ENCODE data around the gene UGT1A9. TPM values are rescaled to one million over a fixed set of nuclear protein-coding genes. Genes with fewer than 3 reads are reported as not detected.
"Not testable (repeated sequence)": the region's sequence is repeated elsewhere in the genome, so short reads cannot be mapped to it uniquely, and the experiment has no call there.

The UGT1A9 gene
- total RNA-seq, 1 donor, result not detected

DNA sequence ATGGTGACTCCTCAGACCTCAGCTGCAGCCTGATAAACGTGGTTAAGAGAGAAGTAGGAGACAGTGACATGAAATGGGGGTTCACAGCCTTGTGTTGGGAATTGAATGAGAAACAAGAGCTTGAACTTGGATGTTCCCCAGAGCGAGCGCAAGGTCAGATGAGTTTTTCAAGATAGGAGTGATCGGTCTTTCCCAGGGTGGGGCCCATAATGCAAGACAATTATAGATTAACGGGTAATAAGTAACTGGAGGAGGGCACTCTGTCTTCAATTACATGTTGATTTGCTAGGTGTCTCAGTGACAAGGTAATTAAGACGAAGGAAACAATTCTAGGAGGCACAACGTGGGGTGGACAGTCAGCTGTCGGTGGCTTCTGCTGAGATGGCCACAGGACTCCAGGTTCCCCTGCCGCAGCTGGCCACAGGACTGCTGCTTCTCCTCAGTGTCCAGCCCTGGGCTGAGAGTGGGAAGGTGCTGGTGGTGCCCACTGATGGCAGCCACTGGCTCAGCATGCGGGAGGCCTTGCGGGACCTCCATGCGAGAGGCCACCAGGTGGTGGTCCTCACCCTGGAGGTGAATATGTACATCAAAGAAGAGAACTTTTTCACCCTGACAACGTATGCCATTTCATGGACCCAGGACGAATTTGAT lies 41.0 kb downstream of the UGT1A9 start, which contains the start of gene UGT1A5:
Gene UGT1A5, plus strand, starts transcription at position 297 of the 651 bp plus-strand sequence. Its CDS starts 85 bp downstream, at position 382.
- Histone ChIP-seq H3K4me1 (ENCODE audit: insufficient read depth, low read length) (no peaks in the 10 kb centered on the region), H3K27me3 (ENCODE audit: insufficient read depth, low read length) (peaks cover 7% of the 10 kb centered on the region), H3K4me3 (ENCODE audit: low read length) (no peak within 1 kb of the TSS), H3K9me3 (ENCODE audit: low read depth, low read length) (no peaks in the 10 kb centered on the region)

DNA sequence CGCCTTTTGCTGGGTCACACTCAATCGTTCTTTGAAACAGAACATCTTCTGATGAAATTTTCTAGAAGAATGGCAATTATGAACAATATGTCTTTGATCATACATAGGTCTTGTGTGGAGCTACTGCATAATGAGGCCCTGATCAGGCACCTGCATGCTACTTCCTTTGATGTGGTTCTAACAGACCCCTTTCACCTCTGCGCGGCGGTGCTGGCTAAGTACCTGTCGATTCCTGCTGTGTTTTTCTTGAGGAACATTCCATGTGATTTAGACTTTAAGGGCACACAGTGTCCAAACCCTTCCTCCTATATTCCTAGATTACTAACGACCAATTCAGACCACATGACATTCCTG lies 41.5 kb downstream of the UGT1A9 start:
- H3K27me3 ChIP-seq (ENCODE audit: insufficient read depth, low read length), result peaks cover 7% of the 10 kb centered on the region
- no peak overlapping the region for H3K4me3 ChIP-seq (ENCODE audit: low read length)
- H3K4me1 ChIP-seq (ENCODE audit: insufficient read depth, low read length), result no peaks in the 10 kb centered on the region
- no peaks in the 10 kb centered on the region for H3K9me3 ChIP-seq (ENCODE audit: low read depth, low read length)

DNA sequence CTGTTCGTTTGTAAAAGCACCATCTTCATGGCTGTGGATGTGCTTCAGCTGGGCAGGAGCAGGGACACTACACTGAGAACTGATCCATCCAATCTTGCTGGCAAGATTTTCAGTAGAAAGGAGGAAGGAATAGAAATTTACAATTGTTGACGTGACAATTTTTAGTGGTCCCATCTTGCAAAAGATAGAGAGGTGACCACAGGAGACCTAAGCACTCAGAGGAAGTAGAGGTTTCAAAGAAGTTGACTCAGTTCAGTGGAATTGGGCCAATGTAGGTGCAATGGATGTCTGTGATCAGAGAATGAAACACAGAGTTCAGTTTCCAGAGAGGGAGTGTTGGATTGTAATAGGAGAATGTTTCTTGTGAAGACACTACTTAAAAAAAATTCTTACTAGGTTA lies 42.4 kb downstream of the UGT1A9 start:
- H3K27me3 ChIP-seq (ENCODE audit: insufficient read depth, low read length), result peaks cover 3% of the 10 kb centered on the region
- no peak overlapping the region for H3K4me3 ChIP-seq (ENCODE audit: low read length)
- no peaks in the 10 kb centered on the region for H3K9me3 ChIP-seq (ENCODE audit: low read depth, low read length)
- no peaks in the 10 kb centered on the region for H3K4me1 ChIP-seq (ENCODE audit: insufficient read depth, low read length)

DNA sequence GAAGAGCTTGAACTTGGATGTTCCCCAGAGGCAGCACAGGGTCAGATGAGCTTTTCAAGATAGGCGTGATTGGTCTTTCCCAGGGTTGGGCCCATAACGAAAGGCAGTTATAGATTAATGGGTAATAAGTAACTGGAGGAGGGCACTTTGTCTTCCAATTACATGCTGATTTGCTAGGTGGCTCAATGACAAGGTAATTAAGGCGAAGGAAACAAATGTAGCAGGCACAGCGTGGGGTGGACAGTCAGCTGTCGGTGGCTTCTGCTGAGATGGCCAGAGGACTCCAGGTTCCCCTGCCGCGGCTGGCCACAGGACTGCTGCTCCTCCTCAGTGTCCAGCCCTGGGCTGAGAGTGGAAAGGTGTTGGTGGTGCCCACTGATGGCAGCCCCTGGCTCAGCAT lies 46.9 kb downstream of the UGT1A9 start, which contains the start of gene UGT1A4:
Gene UGT1A4, plus strand, starts transcription at position 185 of the 400 bp plus-strand sequence. Its CDS starts 85 bp downstream, at position 270.
- Histone ChIP-seq H3K27me3 (ENCODE audit: insufficient read depth, low read length) (peaks cover 3% of the 10 kb centered on the region), H3K4me3 (ENCODE audit: low read length) (no peak within 1 kb of the TSS)

DNA sequence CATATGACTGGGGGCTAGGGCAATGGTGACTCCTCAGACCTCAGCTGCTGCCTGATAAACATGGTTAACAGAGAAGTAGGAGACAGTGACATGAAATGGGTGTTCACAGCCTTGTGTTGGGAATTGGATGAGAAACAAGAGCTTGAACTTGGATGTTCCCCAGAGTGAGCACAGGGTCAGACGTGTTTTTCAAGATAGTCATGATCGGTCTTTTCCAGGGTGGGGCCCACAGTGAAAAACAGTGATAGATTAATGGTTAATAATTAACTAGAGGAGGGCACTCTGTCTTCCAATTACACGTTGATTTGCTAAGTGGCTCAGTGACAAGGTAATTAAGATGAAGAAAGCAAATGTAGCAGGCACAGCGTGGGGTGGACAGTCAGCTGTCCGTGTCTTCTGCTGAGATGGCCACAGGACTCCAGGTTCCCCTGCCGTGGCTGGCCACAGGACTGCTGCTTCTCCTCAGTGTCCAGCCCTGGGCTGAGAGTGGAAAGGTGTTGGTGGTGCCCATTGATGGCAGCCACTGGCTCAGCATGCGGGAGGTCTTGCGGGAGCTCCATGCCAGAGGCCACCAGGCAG lies 57.1 kb downstream of the UGT1A9 start, which contains the start of gene UGT1A3:
Gene UGT1A3, plus strand, starts transcription at position 320 of the 579 bp plus-strand sequence. Its CDS starts 85 bp downstream, at position 405.
- H3K27me3 ChIP-seq (ENCODE audit: insufficient read depth, low read length), result no peaks in the 10 kb centered on the region
- H3K4me3 ChIP-seq (ENCODE audit: low read length), result no peak within 1 kb of the TSS
- no peaks in the 10 kb centered on the region for H3K4me1 ChIP-seq (ENCODE audit: insufficient read depth, low read length)
- no peaks in the 10 kb centered on the region for H3K9me3 ChIP-seq (ENCODE audit: low read depth, low read length)

More for the DNA sequence above, 46.9 kb downstream of the UGT1A9 start, which contains the start of gene UGT1A4:
- H3K4me1 ChIP-seq (ENCODE audit: insufficient read depth, low read length), result no peaks in the 10 kb centered on the region
- H3K9me3 ChIP-seq (ENCODE audit: low read depth, low read length), result no peaks in the 10 kb centered on the region

DNA sequence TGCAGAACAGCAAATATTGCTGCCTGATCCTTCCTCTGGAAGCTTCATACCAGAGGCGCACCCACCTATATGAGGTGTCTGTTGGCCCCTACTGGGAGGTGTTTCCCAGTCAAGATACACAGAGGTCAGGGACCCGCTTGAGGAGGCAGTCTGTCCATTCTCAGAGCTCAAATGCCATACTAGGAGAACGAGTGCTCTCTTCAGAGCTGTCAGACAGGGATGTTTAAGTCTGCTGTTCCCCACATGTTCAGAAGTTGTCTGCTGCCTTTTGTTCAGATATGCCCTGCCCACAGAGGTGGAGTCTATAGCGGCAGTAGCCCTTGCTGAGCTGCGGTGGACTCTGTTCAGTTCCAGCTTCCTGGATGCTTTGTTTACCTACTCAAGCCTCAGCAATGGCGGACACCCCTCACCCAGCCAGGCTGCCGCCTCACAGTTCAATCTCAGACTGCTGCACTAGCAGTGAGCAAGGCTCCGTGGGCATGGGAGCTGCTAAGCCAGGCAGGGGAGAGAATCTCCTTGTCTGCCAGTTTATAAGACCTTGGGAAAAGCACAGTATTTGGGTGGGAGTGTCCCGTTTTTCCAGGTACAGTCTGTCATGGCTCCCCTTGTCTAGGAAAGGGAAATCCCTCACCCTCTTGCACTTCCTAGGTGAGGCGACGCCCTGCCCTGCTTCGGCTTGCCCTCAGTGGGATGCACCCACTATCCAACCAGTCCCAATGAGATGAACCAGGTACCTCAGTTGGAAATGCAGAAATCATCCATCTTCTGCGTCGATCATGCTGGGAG lies 65.4 kb downstream of the UGT1A9 start:
- not testable (repeated sequence) for H3K4me1 ChIP-seq (ENCODE audit: insufficient read depth, low read length)

DNA sequence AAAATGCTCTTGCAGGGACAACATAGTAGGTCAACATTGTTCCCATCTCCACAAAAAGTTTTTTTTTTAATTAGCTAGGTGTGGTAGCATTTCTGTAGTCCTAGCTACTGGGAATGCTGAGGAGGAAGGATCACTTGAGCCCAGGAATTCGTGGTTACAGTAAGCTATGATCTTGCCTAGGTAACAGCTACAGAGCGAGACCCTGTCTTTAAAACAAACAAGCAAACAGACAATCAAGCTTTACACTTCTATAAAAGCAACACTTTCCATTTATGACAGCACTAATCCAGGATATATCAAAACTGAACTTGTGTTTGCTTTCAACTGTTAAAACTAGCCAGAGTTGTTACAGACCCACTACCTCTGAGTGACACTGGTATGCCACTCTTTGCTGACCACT lies 69.2 kb downstream of the UGT1A9 start:
- H3K27me3 ChIP-seq (ENCODE audit: insufficient read depth, low read length), result no peaks in the 10 kb centered on the region
- no peaks in the 10 kb centered on the region for H3K4me1 ChIP-seq (ENCODE audit: insufficient read depth, low read length)
- no peak overlapping the region for H3K4me3 ChIP-seq (ENCODE audit: low read length)
- no peaks in the 10 kb centered on the region for H3K9me3 ChIP-seq (ENCODE audit: low read depth, low read length)

More for the DNA sequence above, 65.4 kb downstream of the UGT1A9 start:
- H3K4me3 ChIP-seq (ENCODE audit: low read length); H3K9me3 ChIP-seq (ENCODE audit: low read depth, low read length); H3K27me3 ChIP-seq (ENCODE audit: insufficient read depth, low read length): not testable (repeated sequence)

DNA sequence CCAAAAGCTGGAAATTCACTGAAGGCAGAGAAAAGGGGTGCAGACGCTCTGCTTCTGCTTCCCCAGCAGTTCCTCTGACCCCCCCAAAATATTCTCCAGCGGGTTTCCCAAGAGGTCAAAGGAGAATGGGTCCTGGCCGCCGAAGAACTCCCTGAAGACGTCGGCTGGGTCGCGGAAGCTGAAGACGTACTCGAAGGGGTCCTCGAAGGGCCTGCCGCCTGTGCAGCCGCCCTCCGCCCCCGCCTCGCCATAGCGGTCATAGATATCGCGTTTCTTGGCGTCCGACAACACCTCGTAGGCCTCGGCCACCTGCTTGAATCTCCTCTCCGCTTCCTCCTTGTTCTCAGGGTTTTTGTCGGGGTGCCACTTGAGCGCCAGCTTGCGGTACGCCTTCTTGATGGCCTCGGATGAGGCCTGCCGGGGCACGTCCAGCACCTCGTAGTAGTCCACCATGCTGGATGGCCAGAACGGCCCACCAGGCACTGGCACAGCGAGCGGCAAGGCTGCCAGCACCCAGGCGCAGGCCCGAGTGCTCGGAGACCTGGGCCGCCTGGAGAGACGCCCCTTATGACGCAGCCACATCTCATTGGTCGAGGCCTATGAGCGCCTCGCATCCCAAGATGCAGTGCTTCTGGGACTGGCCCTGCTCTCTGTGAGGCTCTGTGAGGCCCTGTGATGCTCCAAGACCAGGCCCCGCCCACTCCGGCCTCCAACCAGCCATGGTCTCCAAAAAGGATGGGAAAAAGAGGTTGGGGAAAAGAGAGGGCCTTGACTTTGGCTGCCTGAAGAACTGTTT lies 72.0 kb downstream of the UGT1A9 start:
- Histone ChIP-seq H3K9me3 (ENCODE audit: low read depth, low read length) (no peaks in the 10 kb centered on the region), H3K4me3 (ENCODE audit: low read length) (no peak overlapping the region), H3K27me3 (ENCODE audit: insufficient read depth, low read length) (no peaks in the 10 kb centered on the region), H3K4me1 (ENCODE audit: insufficient read depth, low read length) (no peaks in the 10 kb centered on the region)

DNA sequence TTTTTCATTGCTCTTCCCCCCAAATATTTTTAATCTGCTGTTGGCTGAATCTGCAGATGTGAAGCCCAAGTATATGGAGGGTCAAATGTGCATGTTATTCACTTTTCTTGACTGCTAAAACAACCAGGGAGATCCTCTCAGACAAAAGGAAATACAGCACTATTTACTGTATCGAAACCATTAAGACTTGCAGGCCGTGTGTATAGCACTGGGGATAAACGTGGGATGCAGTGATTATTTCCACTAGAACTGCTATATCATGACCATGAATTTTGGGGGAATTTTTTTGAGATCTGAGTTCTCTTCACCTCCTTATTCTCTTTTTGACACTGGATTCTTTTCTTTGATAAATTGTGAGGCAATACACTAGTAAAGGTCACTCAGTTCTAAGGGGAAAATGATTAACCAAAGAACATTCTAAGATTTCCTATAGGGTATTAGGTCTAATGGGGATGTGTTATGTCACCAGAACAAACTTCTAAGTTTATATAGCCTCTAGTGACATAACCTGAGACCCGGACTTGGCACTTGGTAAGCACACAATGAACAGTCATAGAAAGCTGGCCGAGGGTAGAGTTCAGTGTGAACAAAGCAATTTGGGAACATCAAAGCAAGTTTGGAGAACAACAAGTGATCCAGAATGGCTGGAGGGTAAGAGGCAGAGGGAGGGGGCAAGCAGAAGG lies 73.5 kb downstream of the UGT1A9 start:
- no peak overlapping the region for H3K4me3 ChIP-seq (ENCODE audit: low read length)
- H3K27me3 ChIP-seq (ENCODE audit: insufficient read depth, low read length), result no peaks in the 10 kb centered on the region
- no peaks in the 10 kb centered on the region for H3K4me1 ChIP-seq (ENCODE audit: insufficient read depth, low read length)
- H3K9me3 ChIP-seq (ENCODE audit: low read depth, low read length), result no peaks in the 10 kb centered on the region

DNA sequence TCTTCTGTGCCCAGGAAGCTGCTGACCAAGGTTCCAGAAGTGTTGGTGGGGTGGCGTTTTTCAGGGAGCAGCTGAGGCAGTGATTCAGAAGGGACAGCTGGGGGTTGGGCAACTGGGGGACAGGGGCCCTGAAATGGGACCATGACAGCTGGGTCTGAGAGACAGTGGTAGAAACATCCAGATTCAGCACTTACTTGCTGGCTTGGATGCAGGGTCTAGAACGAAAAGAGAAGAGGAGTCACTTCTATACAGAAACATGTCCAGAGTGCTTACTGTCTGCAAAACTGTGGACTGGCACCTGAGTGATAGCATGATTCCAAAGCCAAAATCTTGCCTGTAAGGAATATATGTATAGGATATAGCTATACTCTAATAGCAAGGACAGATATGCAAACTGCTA lies 74.1 kb downstream of the UGT1A9 start:
- H3K27me3 ChIP-seq (ENCODE audit: insufficient read depth, low read length); H3K4me3 ChIP-seq (ENCODE audit: low read length); H3K9me3 ChIP-seq (ENCODE audit: low read depth, low read length); H3K4me1 ChIP-seq (ENCODE audit: insufficient read depth, low read length): not testable (repeated sequence)

DNA sequence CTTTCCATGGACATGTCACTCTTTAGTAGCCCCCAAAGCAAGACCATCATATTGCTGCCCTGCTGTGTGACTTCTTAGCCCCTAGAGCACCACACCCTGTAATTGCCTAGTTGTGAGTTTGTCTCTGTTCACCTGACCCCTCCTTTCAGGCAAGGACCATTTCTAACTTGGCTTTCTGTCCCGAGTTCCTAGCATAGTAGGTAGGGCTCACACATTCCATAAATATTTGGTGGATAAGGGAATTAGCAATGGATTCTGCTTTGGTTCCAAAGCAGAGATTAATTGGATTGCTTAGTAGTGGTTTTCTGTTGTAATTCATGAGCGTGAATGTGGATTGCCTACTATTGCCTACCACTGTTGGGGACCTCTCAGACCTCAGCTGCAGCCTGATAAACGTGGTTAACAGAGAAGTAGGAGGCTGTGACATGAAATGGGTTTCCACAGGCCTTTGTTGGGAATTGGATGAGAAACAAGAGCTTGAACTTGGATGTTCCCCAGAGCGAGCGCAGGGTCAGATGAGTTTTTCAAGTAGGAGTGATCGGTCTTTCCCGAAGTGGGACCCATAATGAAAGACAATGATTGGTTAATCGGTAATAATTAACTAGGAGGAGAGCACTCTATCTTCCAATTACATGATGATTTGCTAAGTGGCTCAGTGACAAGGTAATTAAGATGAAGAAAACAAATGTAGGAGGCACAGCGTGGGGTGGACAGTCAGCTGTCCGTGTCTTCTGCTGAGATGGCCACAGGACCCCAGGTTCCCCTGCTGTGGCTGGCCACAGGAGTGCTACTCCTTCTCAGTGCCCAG lies 75.0 kb downstream of the UGT1A9 start:
- no peaks in the 10 kb centered on the region for H3K4me1 ChIP-seq (ENCODE audit: insufficient read depth, low read length)
- no peak overlapping the region for H3K4me3 ChIP-seq (ENCODE audit: low read length)
- no peaks in the 10 kb centered on the region for H3K9me3 ChIP-seq (ENCODE audit: low read depth, low read length)
- H3K27me3 ChIP-seq (ENCODE audit: insufficient read depth, low read length), result no peaks in the 10 kb centered on the region

DNA sequence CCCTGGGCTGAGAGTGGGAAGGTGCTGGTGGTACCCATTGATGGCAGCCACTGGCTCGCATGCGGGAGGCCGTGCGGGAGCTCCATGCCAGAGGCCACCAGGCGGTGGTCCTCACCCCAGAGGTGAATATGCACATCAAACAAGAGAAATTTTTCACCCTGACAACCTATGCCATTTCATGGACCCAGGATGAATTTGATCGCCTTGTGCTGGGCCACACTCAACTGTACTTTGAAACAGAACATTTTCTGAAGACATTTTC lies 75.5 kb downstream of the UGT1A9 start:
- Histone ChIP-seq H3K9me3 (ENCODE audit: low read depth, low read length) (no peaks in the 10 kb centered on the region), H3K4me1 (ENCODE audit: insufficient read depth, low read length) (no peaks in the 10 kb centered on the region), H3K27me3 (ENCODE audit: insufficient read depth, low read length) (no peaks in the 10 kb centered on the region), H3K4me3 (ENCODE audit: low read length) (no peak overlapping the region)

DNA sequence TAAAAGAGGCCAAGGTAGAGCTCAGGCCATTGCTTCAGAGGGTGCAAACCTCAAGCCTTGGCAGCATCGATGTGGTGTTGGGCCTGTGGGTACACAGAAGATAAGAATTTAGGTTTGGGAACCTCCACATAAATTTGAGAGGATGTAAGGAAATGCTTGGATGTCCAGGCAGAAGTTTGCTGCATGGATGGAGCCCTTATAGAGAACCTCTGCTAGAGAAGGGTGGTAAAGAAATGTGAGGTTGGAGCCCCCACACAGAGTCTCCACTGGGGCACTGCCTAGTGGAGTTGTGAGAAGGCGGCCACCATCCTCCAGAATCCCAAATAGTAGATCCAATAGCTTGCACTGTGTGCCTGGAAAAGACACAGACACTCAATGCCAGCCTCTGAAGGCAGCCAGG lies 79.0 kb downstream of the UGT1A9 start:
- H3K27me3 ChIP-seq (ENCODE audit: insufficient read depth, low read length), result not testable (repeated sequence)

More for the DNA sequence above, 79.0 kb downstream of the UGT1A9 start:
- not testable (repeated sequence) for H3K4me3 ChIP-seq (ENCODE audit: low read length); H3K9me3 ChIP-seq (ENCODE audit: low read depth, low read length); H3K4me1 ChIP-seq (ENCODE audit: insufficient read depth, low read length)

Measured in mononuclear cell (primary cell).